Kidney epithelial cell (primary cell): ENCODE data around the gene OXSR1. TPM values are rescaled to one million over a fixed set of nuclear protein-coding genes. Genes with fewer than 3 reads are reported as not detected.

Source experiments
- DNase-seq: peaks from one replicate; pipeline ENCODE4 v3.0.0-alpha.2; 2010; ENCODE audit warnings: low read depth
- H3K27me3 ChIP-seq: 2 replicates; pipeline ENCODE4 v1.6.0; 2011; ENCODE audit warnings: low read length; ENCODE audit not compliant: control insufficient read depth, insufficient read depth
- H3K36me3 ChIP-seq: 2 replicates; pipeline ENCODE4 v1.5.1; 2011; ENCODE audit warnings: low read length; ENCODE audit not compliant: control insufficient read depth, insufficient read depth
- H3K4me3 ChIP-seq: 2 replicates; pipeline ENCODE4 v1.5.1; 2011; ENCODE audit warnings: low read depth, mild to moderate bottlenecking, control low read depth, low read length
- total RNA-seq: library from RNA; depleted of rRNA; stranded (reverse); fragments of >200 nt; gene quantifications from 2 replicates; pipeline ENCODE4 v1.2.3, GENCODE V29; 2015
- TF ChIP-seq, protein P1 (sequence below): IDR thresholded peaks from 2 replicates; pipeline ENCODE4 v1.5.1; 2011; ENCODE audit warnings: mild to moderate bottlenecking, moderate library complexity, low read length, control low read depth, inconsistent platforms; ENCODE audit not compliant: insufficient read depth, poor library complexity, severe bottlenecking

Gene OXSR1
- total RNA-seq, 1 donor from 2014 or later: 41.9 TPM

DNA sequence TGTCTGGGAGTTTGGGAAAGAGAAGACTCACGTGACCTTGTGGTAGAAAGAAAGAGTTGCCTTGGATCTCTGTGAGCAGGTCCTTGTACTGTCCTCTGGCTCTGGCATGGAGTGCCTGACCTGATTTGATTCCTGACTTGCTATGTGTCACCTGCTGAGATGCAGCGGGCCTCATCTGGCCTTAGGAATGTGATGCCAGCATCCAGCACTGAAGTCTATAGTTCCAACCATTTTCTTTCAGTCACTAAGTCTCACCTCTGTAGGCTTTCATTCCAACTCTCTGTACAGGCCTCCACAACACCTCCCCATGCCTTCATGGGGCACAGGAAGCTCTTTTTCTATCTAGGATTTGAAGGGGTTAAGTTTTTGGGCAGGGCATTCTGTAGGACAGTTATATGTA is 12.1 kb upstream of the OXSR1 start:
- Histone ChIP-seq H3K4me3 (no peak overlapping the region), H3K27me3 (no peaks in the 10 kb centered on the region), H3K36me3 (no peaks in the 10 kb centered on the region)
- no peak for DNase-seq
- TF ChIP-seq, protein P1, sequence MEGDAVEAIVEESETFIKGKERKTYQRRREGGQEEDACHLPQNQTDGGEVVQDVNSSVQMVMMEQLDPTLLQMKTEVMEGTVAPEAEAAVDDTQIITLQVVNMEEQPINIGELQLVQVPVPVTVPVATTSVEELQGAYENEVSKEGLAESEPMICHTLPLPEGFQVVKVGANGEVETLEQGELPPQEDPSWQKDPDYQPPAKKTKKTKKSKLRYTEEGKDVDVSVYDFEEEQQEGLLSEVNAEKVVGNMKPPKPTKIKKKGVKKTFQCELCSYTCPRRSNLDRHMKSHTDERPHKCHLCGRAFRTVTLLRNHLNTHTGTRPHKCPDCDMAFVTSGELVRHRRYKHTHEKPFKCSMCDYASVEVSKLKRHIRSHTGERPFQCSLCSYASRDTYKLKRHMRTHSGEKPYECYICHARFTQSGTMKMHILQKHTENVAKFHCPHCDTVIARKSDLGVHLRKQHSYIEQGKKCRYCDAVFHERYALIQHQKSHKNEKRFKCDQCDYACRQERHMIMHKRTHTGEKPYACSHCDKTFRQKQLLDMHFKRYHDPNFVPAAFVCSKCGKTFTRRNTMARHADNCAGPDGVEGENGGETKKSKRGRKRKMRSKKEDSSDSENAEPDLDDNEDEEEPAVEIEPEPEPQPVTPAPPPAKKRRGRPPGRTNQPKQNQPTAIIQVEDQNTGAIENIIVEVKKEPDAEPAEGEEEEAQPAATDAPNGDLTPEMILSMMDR: no peak

DNA sequence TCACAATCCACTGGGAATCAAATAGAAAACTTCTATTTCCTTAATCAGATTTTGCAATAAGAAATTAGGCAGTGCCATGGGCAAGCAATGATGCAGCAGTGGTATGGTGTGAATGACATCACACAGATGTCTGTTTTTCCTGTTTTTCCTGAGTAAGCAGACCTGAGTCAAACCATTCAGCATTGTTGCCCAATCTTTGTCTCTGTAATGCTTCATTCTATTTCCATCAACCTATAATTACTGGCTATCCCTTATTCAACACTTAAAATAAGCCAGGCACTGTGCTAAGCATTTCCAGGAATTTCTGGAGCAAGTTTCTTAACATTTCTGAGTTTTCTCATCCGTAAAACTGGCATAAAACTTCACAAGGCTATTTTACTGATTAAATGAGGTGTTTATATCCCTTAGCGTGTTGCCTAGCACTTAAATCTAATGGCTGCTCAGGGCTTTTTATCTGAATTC is 11.3 kb upstream of the OXSR1 start:
- H3K36me3 ChIP-seq: no peaks in the 10 kb centered on the region
- DNase-seq: no peak
- TF ChIP-seq, protein P1: no peak
- no peak overlapping the region for H3K4me3 ChIP-seq
- no peaks in the 10 kb centered on the region for H3K27me3 ChIP-seq

DNA sequence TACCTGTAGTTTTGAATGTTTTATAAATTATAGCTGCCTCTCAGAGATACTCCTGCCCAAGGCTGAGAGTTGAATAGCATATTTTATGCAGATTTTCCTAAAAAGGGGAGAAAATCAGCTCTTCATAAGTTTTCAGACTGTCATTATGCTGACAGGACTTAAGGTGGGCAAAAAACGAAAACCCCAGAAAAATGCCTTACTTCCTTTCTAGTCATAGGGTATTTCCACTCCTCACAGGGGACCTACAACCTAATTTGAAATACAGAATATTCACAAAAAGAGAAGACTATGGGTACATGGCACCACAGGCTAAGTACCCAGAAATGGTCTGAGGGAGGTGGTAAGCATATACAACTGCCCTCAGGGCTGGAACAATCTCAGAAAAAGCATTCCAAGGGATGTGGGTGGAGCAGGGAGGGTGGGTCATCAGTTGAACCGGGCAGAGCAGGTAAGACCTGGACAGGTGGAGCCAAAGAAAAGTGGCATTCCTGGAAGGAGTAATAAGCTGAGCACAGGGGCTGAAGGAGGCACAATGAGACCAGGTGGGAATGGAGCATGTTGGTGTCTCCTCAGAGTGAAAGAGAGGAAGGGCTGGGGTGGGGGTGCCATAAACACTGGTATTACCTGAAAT is 10.6 kb upstream of the OXSR1 start:
- TF ChIP-seq, protein P1: no peak
- DNase-seq: no peak
- H3K4me3 ChIP-seq: no peak overlapping the region
- no peaks in the 10 kb centered on the region for H3K36me3 ChIP-seq
- H3K27me3 ChIP-seq: no peaks in the 10 kb centered on the region

DNA sequence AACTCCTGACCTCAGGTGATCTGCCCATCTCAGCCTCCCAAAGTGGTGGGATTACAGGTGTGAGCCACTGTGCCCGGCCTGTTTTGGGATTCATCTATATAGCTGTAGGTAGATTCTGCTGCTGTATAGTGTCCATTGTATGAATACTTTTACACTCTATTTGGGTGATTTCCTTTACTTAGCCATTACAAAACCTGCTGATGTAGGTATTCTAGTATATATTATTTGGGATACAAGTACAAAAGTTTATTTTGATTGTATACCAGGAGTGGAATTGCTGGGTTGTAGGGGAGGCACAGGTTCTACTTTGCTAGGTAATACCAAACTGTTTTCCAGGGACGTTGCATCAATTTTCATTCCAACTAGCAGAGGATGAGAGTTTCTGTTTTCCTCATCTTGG is 9.5 kb upstream of the OXSR1 start:
- TF ChIP-seq, protein P1: no peak
- no peaks in the 10 kb centered on the region for H3K36me3 ChIP-seq
- no peak for DNase-seq

DNA sequence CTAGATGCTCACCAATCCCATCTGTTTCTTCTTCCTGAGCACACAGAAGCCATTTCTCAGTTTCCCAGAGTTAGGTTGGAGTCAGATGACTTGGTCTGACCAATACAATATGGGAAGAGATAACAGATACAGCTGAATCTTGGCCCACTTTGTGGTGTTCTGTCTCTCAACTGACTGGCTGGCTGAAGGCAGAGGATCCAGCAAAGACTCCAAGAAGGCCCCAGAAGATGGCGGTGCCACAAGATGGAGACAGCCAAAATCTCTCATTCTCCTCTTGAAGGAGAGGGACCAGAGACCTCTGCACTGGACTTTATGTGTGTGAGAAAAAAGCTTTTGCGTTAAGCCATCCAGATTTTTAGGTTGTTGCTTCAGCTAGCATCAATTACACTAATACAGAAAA is 8.2 kb upstream of the OXSR1 start:
- Histone ChIP-seq H3K27me3 (no peaks in the 10 kb centered on the region), H3K36me3 (no peaks in the 10 kb centered on the region), H3K4me3 (no peak overlapping the region)
- no peak for DNase-seq
- TF ChIP-seq, protein P1: no peak

More for the DNA sequence above, 9.5 kb upstream of the OXSR1 start:
- Histone ChIP-seq H3K27me3 (no peaks in the 10 kb centered on the region), H3K4me3 (no peak overlapping the region)

DNA sequence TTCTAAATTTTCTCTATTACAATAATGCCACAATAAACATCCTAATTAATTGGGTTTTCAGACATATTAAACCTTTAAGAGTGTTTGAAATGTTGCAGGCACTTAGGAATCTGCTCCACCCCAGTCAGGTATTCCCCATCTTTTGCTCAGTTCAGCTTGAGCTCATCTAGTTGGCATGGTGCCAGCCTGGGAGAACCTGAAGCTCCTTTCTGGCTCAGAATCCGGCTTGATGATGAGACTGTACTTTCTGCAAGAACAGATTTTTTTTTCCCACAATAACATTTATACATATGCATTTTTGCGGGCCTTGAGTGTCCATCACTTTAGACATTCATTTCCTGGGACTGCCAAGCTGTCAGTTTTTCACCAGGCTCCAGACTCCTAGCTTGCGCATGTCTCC is 7.7 kb upstream of the OXSR1 start:
- Histone ChIP-seq H3K4me3 (no peak overlapping the region), H3K36me3 (no peaks in the 10 kb centered on the region), H3K27me3 (no peaks in the 10 kb centered on the region)
- TF ChIP-seq, protein P1: no peak
- no peak for DNase-seq
